B cell (primary cell): ENCODE data around the gene OR7C2. TPM values are rescaled to one million over a fixed set of nuclear protein-coding genes. Genes with fewer than 3 reads are reported as not detected.

ENCODE experiments used
- ATAC-seq: fragments of 200-7000 bp; cut with Tn5 transposase; one replicate; pipeline ENCODE4 v1.10.0; 2021; ENCODE audit warnings: low read depth, mild to moderate bottlenecking, moderate number of reproducible peaks, moderate library complexity
- CTCF ChIA-PET: fragments of 350-600 bp; sonication (Branson Sonifier 250); formaldehyde crosslinking; loops from one replicate; lab custom pipeline; 2021; ENCODE audit warnings: antibody characterized with exemption, inconsistent platforms; lab: Charles Lee
- POLR2A ChIA-PET: fragments of 350-600 bp; sonication (Branson Sonifier 250); formaldehyde crosslinking; loops from one replicate; lab custom pipeline; 2021; ENCODE audit warnings: antibody characterized with exemption; lab: Charles Lee
- DNase-seq: peaks from one replicate; pipeline ENCODE4 v3.0.0; 2013
- H2AFZ ChIP-seq: 2 replicates; pipeline ENCODE4 v1.6.1; 2012; ENCODE audit warnings: mild to moderate bottlenecking, low read depth, low read length; ENCODE audit not compliant: insufficient read depth, poor library complexity, severe bottlenecking
- H3K27ac ChIP-seq, 2 donors: 1 replicate in 1 of 2; 2 replicates in 1 of 2; pipeline ENCODE4 v1.5.1; 2012 to 2013; ENCODE audit warnings: low read length in 2 of 2, mild to moderate bottlenecking in 2 of 2, moderate library complexity in 1 of 2
- H3K27me3 ChIP-seq, 4 experiments: fragments of 200-600 bp in 1 of 4; sonication (generic) in 1 of 4; replicated peaks in 1 of 4; 1 replicate in 2 of 4; 2 replicates in 2 of 4; pipeline versions ENCODE4 v1.6.1 to v1.7.0; 2013 to 2016; ENCODE audit warnings: low read length in 3 of 4, mild to moderate bottlenecking in 2 of 4, mixed read lengths in 1 of 4, moderate library complexity in 1 of 4; ENCODE audit not compliant: insufficient read depth in 4 of 4, control insufficient read depth in 3 of 4; ENCODE audit errors: control extremely low read depth in 1 of 4
- H3K36me3 ChIP-seq, 2 experiments: replicated peaks in 1 of 2; 1 replicate in 1 of 2; 2 replicates in 1 of 2; pipeline versions ENCODE4 v1.6.1 to v1.7.1; 2013; ENCODE audit warnings: low read length in 1 of 2; ENCODE audit not compliant: insufficient read depth in 2 of 2, control insufficient read depth in 1 of 2; ENCODE audit errors: control extremely low read depth in 1 of 2, extremely low read depth in 1 of 2
- H3K4me1 ChIP-seq, 2 donors: fragments of 200-600 bp in 1 of 2; sonication (generic) in 1 of 2; 1 replicate in 1 of 2; 2 replicates in 1 of 2; pipeline versions ENCODE4 v1.5.1 to v1.6.1; 2013 to 2017; ENCODE audit warnings: low read length in 2 of 2; ENCODE audit not compliant: control insufficient read depth in 2 of 2, insufficient read depth in 2 of 2
- H3K4me2 ChIP-seq: replicated peaks from 2 replicates; pipeline ENCODE3; 2012; ENCODE audit warnings: mild to moderate bottlenecking, low read depth, low read length; ENCODE audit not compliant: poor library complexity, severe bottlenecking
- H3K4me3 ChIP-seq, 5 experiments: fragments of 200-600 bp in 1 of 5; sonication (generic) in 1 of 5; 1 replicate in 3 of 5; 2 replicates in 2 of 5; pipeline versions ENCODE4 v1.5.1 to v1.7.0; 2011 to 2016; ENCODE audit warnings: low read length in 4 of 5, mild to moderate bottlenecking in 4 of 5, low read depth in 2 of 5, control low read depth in 1 of 5, moderate library complexity in 1 of 5; ENCODE audit not compliant: insufficient read depth in 1 of 5; ENCODE audit errors: control extremely low read depth in 1 of 5, extremely low read depth in 1 of 5
- H3K79me2 ChIP-seq: fragments of 200-600 bp; sonication (generic); one replicate; pipeline ENCODE4 v1.6.0; 2016; ENCODE audit warnings: low read length; ENCODE audit not compliant: control insufficient read depth, insufficient read depth
- H3K9ac ChIP-seq: fragments of 200-600 bp; sonication (generic); 2 replicates; pipeline ENCODE4 v1.6.1; 2017; ENCODE audit warnings: mild to moderate bottlenecking, low read length, moderate library complexity
- H3K9me3 ChIP-seq, 3 donors: one replicate each; pipeline versions ENCODE4 v1.6.1 to v1.7.1; 2013; ENCODE audit warnings: low read length in 2 of 3; ENCODE audit not compliant: control insufficient read depth in 2 of 3, insufficient read depth in 1 of 3; ENCODE audit errors: control extremely low read depth in 1 of 3
- H4K20me1 ChIP-seq: 2 replicates; pipeline ENCODE4 v1.6.0; 2012; ENCODE audit warnings: mild to moderate bottlenecking, low read length; ENCODE audit not compliant: insufficient read depth, control insufficient read depth, poor library complexity, severe bottlenecking
- H3K27ac Mint-ChIP-seq: one replicate; pipeline ENCODE4 v1.8.0; 2021; ENCODE audit warnings: mixed read lengths
- H3K27me3 Mint-ChIP-seq: one replicate; pipeline ENCODE4 v1.8.0; 2021; ENCODE audit warnings: mixed read lengths
- H3K4me1 Mint-ChIP-seq: one replicate; pipeline ENCODE4 v1.8.0; 2021; ENCODE audit warnings: mixed read lengths
- H3K4me3 Mint-ChIP-seq: one replicate; pipeline ENCODE4 v1.8.0; 2021; ENCODE audit warnings: mixed read lengths
- H3K9me3 Mint-ChIP-seq: one replicate; pipeline ENCODE4 v1.8.0; 2022; ENCODE audit warnings: mixed read lengths; ENCODE audit not compliant: insufficient read depth
- CTCF ChIP-seq: fragments of 200-600 bp; IDR thresholded peaks from one replicate; pipeline ENCODE4 v1.8.0; 2022; ENCODE audit warnings: antibody characterized with exemption, mild to moderate bottlenecking
- EZH2 ChIP-seq: IDR thresholded peaks from 2 replicates; pipeline ENCODE4 v1.6.1; 2012; ENCODE audit warnings: borderline replicate concordance, low read depth, mild to moderate bottlenecking, moderate library complexity, low read length; ENCODE audit not compliant: insufficient read depth, poor library complexity, severe bottlenecking
- WGBS: methylation state at CpG from one replicate; pipeline ENCODE4 v1.1.5; 2013; ENCODE audit warnings: missing lambda C conversion rate; ENCODE audit not compliant: insufficient coverage; 5-methylcytosine and 5-hydroxymethylcytosine counted together
- intact Hi-C: fragments of 100-400 bp; cut with micrococcal nuclease; formaldehyde crosslinking; loops from one replicate; pipeline ENCODE4 v1.10.0; 2022
- polyA plus RNA-seq: library from polyadenylated mRNA; depleted of rRNA; stranded (reverse); fragments of >200 nt; gene quantifications from 2 replicates; pipeline ENCODE4 v1.2.3, GENCODE V29; 2012
- total RNA-seq, 2 donors: library from RNA; stranded (reverse); fragments of 120-200 nt in 1 of 2; gene quantifications; 1 replicate in 1 of 2; 2 replicates in 1 of 2; pipeline versions ENCODE4 v1.2.3 to v1.2.4, GENCODE V29; 2013 to 2022

The OR7C2 gene
- total and polyA plus RNA-seq, 2 donors (not counting 1 experiment from before 2014, with no cell fraction given) = not detected

- TF ChIP-seq CTCF (no peak), EZH2 (no peak)
- Histone ChIP-seq H3K27ac (no peak overlapping the region), H3K9me3 (peaks cover 0 to 27% (median 16%) of the 10 kb centered on the region in 3 donors), H3K9ac (no peak overlapping the region), H3K4me1 (no peaks in the 10 kb centered on the region), H3K4me3 (no peak overlapping the region), H3K4me2 (no peak overlapping the region), H2AFZ (no peak overlapping the region), H3K36me3 (no peaks in the 10 kb centered on the region), H3K79me2 (no peaks in the 10 kb centered on the region), H3K27me3 (peaks cover 0 to 2% (median 0%) of the 10 kb centered on the region in 4 experiments), H4K20me1 (no peaks in the 10 kb centered on the region)
- no peaks in the 10 kb centered on the region for H3K4me1 Mint-ChIP-seq
- POLR2A ChIA-PET = no interaction called here
- peaks cover 5% of the 10 kb centered on the region for H3K27me3 Mint-ChIP-seq
- H3K4me3 Mint-ChIP-seq = no peak overlapping the region
- H3K27ac Mint-ChIP-seq = no peak overlapping the region
- CTCF ChIA-PET = interaction anchor here (0.7 kb wide), 1 partner anchor 16 kb away, joined by 3 read pairs; no protein-coding TSS in a partner anchor
- DNase-seq (no peak), ATAC-seq (no peak)
- WGBS = 92% methylated on average over 16 of the region's 24 CpGs
- H3K9me3 Mint-ChIP-seq = peaks cover 3% of the 10 kb centered on the region
- intact Hi-C loops = no loop called here
These were observed 20.8 kb downstream of the OR7C2 start for GRCh38 chr19:14961956-14962685.

- ChIA-PET POLR2A (no interaction called here), CTCF (no interaction called here)
- DNase-seq = no peak
- Histone ChIP-seq H3K4me2 (no peak overlapping the region), H3K27ac (no peak overlapping the region), H3K79me2 (no peaks in the 10 kb centered on the region), H3K4me3 (no peak overlapping the region), H3K9me3 (peaks cover 0 to 4% (median 0%) of the 10 kb centered on the region in 3 donors), H4K20me1 (no peaks in the 10 kb centered on the region), H2AFZ (no peak overlapping the region), H3K9ac (no peak overlapping the region), H3K36me3 (no peaks in the 10 kb centered on the region), H3K27me3 (no peaks in the 10 kb centered on the region), H3K4me1 (no peaks in the 10 kb centered on the region)
- peaks cover 13% of the 10 kb centered on the region for H3K27me3 Mint-ChIP-seq
- TF ChIP-seq EZH2 (no peak), CTCF (no peak)
- no peak overlapping the region for H3K4me3 Mint-ChIP-seq
- 95% methylated on average over 14 of the region's 14 CpGs for WGBS
- intact Hi-C loops = no loop called here
- H3K9me3 Mint-ChIP-seq = no peaks in the 10 kb centered on the region
- no peak for ATAC-seq
- H3K27ac Mint-ChIP-seq = no peak overlapping the region
- no peaks in the 10 kb centered on the region for H3K4me1 Mint-ChIP-seq
These were observed 27.0 kb downstream of the OR7C2 start for GRCh38 chr19:14968247-14968646.
